Kidney epithelial cell (primary cell): Measurements from ENCODE around the gene KRTAP9-7. TPM values are rescaled to one million over a fixed set of nuclear protein-coding genes. Genes with fewer than 3 reads are reported as not detected.

Experiments used
- DNase-seq: peaks from one replicate; pipeline ENCODE4 v3.0.0-alpha.2; 2010; ENCODE audit warnings: low read depth
- H3K27me3 ChIP-seq: 2 replicates; pipeline ENCODE4 v1.6.0; 2011; ENCODE audit warnings: low read length; ENCODE audit not compliant: control insufficient read depth, insufficient read depth
- H3K36me3 ChIP-seq: 2 replicates; pipeline ENCODE4 v1.5.1; 2011; ENCODE audit warnings: low read length; ENCODE audit not compliant: control insufficient read depth, insufficient read depth
- H3K4me3 ChIP-seq: 2 replicates; pipeline ENCODE4 v1.5.1; 2011; ENCODE audit warnings: low read depth, mild to moderate bottlenecking, control low read depth, low read length
- CTCF ChIP-seq: IDR thresholded peaks from 2 replicates; pipeline ENCODE4 v1.5.1; 2011; ENCODE audit warnings: mild to moderate bottlenecking, moderate library complexity, low read length, control low read depth, inconsistent platforms; ENCODE audit not compliant: insufficient read depth, poor library complexity, severe bottlenecking
- total RNA-seq: library from RNA; depleted of rRNA; stranded (reverse); fragments of >200 nt; gene quantifications from 2 replicates; pipeline ENCODE4 v1.2.3, GENCODE V29; 2015

KRTAP9-7 gene
- total RNA-seq, 1 donor from 2014 or later: not detected

GRCh38 chr17:41284043-41284442 is 8.5 kb downstream of the KRTAP9-7 start:
- Histone ChIP-seq H3K27me3 (no peaks in the 10 kb centered on the region), H3K4me3 (no peak overlapping the region), H3K36me3 (no peaks in the 10 kb centered on the region)
- no peak for TF ChIP-seq CTCF
- DNase-seq: no peak

DNA sequence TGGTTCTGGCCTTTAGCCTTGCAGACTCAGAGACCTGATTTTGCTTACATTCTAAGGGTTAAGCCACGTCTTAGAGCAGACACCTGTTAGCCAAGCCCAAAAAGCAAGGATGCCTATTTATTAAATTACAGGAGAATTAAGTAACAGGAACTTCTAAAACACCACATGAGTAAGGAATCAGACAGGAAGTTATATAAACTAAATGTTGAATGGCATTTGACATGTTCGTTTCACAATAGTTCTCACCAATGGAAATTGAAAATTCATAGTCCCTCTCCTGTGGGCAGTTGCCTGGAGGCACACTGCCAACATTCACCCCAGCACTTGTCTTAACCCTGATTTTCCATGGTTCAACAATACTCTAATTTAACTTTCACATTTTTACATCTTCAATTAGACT is 9.0 kb downstream of the KRTAP9-7 start:
- TF ChIP-seq CTCF: no peak
- no peak for DNase-seq
- H3K4me3 ChIP-seq: no peak overlapping the region
- H3K36me3 ChIP-seq: no peaks in the 10 kb centered on the region
- H3K27me3 ChIP-seq: no peaks in the 10 kb centered on the region

DNA sequence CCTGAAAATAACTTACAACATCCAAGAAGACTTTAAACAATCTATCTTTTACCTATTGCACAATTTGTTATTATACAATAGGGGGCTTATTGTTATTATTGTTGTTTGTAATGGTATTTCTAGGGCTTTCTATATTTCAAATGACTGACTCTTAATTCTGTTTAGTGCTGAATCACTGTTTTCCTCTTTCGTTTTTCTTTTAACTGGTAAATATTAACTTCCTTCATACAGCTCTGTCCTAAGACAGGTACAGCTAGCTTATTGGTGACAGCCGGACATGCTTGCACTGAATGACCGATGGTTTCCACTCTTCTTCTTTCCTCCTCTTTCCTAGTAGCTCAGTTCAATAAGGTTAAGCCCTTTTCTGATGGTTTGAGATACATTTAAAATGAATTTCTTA is 11.6 kb downstream of the KRTAP9-7 start:
- H3K27me3 ChIP-seq: no peaks in the 10 kb centered on the region
- no peaks in the 10 kb centered on the region for H3K36me3 ChIP-seq
- no peak for TF ChIP-seq CTCF
- no peak for DNase-seq
- no peak overlapping the region for H3K4me3 ChIP-seq

DNA sequence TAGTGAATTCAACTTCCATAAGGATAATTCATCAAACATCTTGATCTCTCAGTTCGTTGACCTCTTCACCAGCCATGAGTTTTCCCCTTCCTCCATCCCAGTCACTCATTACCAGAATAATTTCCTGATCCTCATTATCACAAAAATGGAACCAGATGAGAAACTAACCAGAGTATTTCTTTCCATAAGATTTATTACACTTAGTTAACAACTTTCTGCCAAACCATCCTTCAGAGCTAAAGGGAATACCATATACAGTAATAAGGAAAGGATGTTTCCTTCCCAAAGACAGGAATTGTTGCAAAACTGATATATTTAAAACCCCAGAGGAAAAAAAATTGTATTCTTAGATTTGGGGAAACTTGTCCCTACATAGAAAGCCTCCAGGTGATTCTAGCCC is 18.5 kb downstream of the KRTAP9-7 start:
- no peaks in the 10 kb centered on the region for H3K36me3 ChIP-seq
- no peak for DNase-seq
- H3K27me3 ChIP-seq: no peaks in the 10 kb centered on the region
- no peak overlapping the region for H3K4me3 ChIP-seq
- no peak for TF ChIP-seq CTCF

GRCh38 chr17:41296846-41297245 is 21.3 kb downstream of the KRTAP9-7 start:
- Histone ChIP-seq H3K27me3 (no peaks in the 10 kb centered on the region), H3K4me3 (no peak overlapping the region), H3K36me3 (no peaks in the 10 kb centered on the region)
- no peak for TF ChIP-seq CTCF
- no peak for DNase-seq

GRCh38 chr17:41298458-41299135 is 23.1 kb downstream of the KRTAP9-7 start:
- Histone ChIP-seq H3K4me3 (no peak overlapping the region), H3K36me3 (no peaks in the 10 kb centered on the region), H3K27me3 (no peaks in the 10 kb centered on the region)
- DNase-seq: no peak
- TF ChIP-seq CTCF: no peak
